Measurements from ENCODE around the gene NES. TPM values are rescaled to one million over a fixed set of nuclear protein-coding genes. Genes with fewer than 3 reads are reported as not detected.

Gene NES
- total RNA-seq, 1 experiment from 2014 or later = 356 TPM

DNA sequence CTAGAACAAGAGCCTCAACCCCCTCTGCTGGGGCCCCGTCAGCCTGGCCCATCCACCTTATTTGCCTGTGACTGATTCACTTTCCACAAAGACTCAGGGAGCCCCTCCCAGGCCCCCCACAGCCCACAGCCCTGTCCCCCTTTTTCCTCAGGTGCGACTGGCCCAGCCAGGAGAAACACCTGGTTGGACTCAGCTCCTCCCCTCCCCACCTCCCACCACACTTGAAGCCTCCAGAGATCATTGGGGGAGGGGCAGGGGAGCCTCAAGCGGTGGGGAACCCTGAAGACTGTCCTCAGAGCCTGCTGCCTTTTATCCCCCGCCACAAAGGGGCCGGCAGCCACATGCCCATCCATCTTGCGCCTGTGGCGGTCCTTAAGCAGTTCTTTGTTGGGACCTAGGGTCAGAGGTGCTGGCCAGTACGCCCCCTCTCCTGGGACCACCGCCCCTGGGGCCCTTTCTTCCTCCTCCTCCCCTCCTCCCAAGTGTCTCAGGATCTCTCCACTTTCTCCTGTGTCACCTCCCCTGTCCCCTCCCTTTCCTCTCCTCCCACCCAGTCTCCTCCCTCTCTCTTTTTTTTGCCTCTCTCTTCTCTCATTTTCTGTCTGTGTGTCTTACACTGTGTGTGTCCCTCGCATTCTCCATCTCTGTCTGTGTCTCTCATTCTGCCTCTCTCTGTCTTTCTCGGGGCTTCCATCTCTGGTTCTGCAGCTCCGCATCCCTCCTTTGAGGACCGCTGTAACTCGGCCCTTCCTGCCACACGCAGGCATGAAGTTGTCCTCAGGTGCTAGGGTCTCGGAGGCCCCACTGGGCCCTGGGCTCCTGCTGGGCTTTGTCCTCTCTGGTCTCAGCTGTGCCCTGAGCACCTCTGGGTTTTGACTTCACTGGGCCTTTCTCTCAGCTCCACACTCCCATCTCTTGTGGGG, 16.0 kb upstream of the NES start:
- peaks cover 11% of the 10 kb centered on the region; the same call in 1 of the 2 replicates for H3K27me3 ChIP-seq
- H3K9me3 ChIP-seq (replicated peaks) = no peaks in the 10 kb centered on the region
- DNase-seq = peak; percentile 25 to 29
- no peak overlapping the region for H3K4me3 ChIP-seq
- H3K27ac ChIP-seq = no peak overlapping the region
- peaks cover 40% of the 10 kb centered on the region for H3K4me1 ChIP-seq
- H3K36me3 ChIP-seq = no peaks in the 10 kb centered on the region

DNA sequence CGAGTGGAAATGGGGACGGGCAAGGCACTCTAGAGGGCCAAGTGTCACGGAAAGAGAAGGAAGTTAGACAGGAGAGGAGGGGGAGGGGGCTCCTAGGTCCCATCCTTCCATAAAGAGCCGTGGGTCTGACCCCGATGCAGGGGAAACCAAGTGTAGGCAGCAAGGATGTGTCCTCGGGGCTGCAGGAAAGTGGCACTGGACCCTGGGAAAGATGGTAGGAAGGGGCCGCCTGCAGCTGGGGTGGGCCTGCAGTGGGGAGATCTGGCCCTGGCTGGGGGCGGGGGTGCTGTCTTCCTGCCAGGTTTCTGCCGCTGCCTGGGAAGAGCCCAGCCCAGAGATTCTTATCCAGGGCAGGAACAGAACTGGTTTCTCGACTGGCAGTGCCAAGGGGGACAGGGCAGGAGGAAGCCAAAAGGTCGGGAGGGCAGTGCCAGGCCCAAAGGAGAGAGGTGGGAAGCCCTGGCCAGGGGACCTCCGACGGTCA, 15.3 kb upstream of the NES start:
- Histone ChIP-seq H3K27me3 (peaks cover 11% of the 10 kb centered on the region; the same call in 1 of the 2 replicates), H3K4me3 (no peak overlapping the region), H3K27ac (no peak overlapping the region), H3K4me1 (peaks cover 37% of the 10 kb centered on the region), H3K36me3 (no peaks in the 10 kb centered on the region), H3K9me3 (replicated peaks) (no peaks in the 10 kb centered on the region)
- DNase-seq = no peak

DNA sequence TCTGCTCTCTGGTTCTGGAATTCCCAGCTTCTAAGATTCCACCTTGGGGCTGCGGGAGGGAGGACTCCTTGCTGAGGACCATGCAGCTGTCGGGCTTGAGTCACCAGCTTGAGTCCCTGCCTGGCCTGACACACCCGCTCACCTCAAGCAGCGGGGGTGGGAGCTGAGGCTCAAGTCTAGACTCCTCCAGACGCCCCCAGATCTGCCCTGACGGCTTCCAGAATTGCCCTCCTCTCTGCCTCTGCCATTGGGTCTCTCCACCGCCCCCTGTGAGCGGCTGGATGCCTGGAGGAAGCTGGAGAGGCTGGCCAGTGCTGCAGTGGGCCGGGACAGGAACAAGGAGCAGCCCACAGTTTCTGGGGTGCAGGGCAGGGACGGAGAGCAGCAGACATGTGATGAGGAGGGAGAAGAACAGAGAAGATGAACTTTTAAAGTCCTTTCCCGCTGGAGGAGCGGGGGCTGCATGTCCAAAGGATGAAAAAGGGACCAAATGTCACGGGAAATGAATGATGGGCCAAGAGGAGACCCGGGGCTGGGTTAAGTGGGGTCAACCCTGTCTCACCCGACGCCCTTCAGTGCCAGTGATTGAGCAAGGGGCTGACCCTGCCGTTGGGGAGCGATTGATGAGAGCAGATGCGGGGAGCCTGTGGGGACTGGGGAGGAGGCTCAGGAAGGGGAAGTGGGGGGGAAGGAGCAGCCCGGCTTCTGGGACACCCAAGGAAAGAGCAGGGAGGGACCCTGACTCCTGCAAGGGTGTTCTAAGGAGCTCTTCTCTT, 14.6 kb upstream of the NES start:
- DNase-seq = peak; percentile 49 to 60
- Histone ChIP-seq H3K27ac (no peak overlapping the region), H3K36me3 (no peaks in the 10 kb centered on the region), H3K27me3 (peaks cover 11% of the 10 kb centered on the region; the same call in 1 of the 2 replicates), H3K4me1 (peaks cover 35% of the 10 kb centered on the region), H3K4me3 (no peak overlapping the region), H3K9me3 (replicated peaks) (no peaks in the 10 kb centered on the region)

DNA sequence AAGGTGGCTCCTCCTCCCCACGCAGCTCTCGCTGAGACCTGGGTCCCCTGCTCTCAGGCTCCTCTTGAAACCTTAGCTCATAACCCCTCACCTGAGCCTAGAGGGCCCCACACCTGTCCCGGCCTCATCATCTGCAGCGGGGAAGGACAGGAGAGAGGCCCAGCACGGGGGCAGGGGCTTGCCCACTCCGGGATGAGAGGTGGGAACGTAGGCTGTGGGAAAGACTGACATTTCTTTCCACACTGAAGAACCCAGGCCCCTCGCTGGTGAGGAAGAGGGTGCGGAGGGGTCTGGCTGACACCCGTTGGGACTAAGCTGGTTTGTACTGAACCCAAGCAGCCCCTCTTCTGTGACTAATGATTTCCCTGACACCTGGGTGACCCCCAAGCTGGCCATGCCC, 14.0 kb upstream of the NES start:
- Histone ChIP-seq H3K9me3 (replicated peaks) (no peaks in the 10 kb centered on the region), H3K27me3 (peaks cover 11% of the 10 kb centered on the region; the same call in 1 of the 2 replicates), H3K4me3 (no peak overlapping the region), H3K4me1 (peaks cover 35% of the 10 kb centered on the region), H3K27ac (no peak overlapping the region), H3K36me3 (no peaks in the 10 kb centered on the region)
- DNase-seq = no peak

DNA sequence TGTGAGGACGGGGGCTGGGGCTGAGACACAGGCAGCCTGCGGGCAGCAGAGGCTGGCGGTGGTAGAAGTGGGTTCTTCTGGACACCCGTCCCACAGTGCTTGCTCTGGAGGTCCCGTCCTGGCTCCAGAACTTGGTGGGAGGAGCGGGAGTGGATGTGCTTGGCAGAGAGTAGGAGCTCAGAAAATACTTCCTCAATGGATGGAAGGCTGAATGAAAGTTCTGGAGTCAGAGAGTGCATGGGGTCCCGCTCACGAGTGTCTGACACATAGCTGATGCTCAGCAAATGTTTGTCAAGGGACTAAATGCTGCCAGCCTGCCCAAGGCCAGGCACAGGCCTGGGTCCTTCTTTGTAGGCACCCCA, 13.4 kb upstream of the NES start:
- Histone ChIP-seq H3K9me3 (replicated peaks) (no peaks in the 10 kb centered on the region), H3K27me3 (peaks cover 11% of the 10 kb centered on the region; the same call in 1 of the 2 replicates), H3K27ac (no peak overlapping the region), H3K4me1 (peaks cover 35% of the 10 kb centered on the region), H3K36me3 (no peaks in the 10 kb centered on the region), H3K4me3 (no peak overlapping the region)
- DNase-seq = no peak

DNA sequence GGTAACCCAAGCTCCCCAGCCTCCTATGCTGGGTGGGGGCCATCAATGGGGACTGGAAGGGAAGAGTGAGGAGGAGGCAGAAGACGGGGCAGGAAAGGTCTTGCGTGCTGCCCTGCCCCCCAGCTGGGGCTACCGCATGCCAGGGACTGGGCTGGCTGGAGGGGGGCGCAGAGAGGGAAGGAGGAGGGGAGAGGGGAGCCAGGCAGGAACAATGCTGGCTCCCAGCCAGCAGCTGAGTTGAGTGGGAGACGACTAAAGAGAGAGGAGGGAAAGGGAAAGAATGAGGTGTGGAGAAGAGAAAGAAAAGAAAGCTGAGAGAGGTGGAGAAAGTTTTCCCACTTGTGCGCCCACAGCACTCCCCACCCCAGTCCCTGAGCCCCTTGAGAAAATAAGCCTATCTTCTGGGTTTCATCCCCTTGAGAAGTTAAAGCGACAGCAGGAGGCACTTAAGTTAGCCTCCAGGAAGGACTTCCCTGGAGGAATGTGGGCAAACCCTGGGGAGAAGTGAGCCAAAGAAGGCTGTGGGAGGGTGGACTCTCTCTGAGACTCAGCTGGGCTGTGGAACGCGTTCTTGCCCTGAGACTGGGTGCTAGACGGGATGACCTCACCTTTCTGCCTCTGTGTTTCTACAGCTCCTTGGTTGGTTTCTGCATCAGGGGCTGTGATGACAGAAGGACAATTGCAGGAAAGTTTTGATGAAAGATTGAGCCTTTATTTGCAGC, 12.9 kb upstream of the NES start:
- H3K27ac ChIP-seq = no peak overlapping the region
- peak; percentile 28 to 41 for DNase-seq
- no peaks in the 10 kb centered on the region for H3K9me3 ChIP-seq (replicated peaks)
- H3K36me3 ChIP-seq = no peaks in the 10 kb centered on the region
- peaks cover 35% of the 10 kb centered on the region for H3K4me1 ChIP-seq
- no peak overlapping the region for H3K4me3 ChIP-seq
- peaks cover 11% of the 10 kb centered on the region; the same call in 1 of the 2 replicates for H3K27me3 ChIP-seq

DNA sequence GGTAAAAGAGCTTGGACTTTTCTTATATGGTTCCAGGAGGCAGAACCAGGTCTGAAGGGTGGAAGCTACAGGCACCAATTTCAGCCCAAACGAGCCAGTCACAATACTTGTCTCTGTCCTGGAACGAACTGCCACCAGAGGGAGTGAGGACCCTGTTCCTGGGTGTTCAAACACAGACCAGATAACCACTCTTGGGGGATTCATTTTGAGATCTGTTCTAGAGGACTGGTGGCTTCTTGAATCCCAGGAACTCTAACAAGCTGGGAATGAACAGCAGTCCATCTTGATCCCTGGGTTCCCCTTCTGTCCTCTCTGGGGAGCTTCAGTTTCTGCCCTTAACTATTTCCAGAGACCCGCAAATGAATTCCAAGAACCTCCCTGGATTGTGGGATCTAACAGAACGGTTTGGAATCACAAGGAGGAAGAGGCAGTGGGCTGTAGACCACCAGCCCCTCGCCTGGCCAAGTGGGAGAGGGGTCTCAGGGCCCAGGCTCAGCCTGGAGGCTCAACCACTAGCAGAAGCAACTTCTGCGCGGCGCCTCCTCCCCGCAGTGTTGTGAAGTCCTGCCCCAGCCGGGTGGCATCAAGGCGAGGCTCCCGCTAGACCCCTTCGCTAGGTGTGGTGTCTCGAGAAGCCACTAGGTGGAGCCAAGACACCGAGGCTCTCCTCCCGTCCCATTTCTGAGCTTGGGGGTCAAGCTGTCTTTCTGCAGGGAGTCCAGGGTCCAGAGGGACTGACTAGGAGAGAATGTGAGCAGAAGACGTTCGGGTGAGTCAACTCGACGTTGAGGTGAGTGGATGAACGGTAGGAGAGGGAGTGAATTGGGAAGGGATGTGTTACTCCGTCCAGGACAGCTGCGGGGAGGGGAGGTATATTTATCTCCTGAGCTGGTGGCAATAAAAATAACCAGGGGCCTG, 12.1 kb upstream of the NES start:
- H3K9me3 ChIP-seq (replicated peaks) = no peaks in the 10 kb centered on the region
- peak overlapping the region; percentile 4; the same call in 1 of the 2 replicates for H3K4me3 ChIP-seq
- H3K4me1 ChIP-seq = peaks cover 35% of the 10 kb centered on the region
- no peak overlapping the region for H3K27ac ChIP-seq
- peaks cover 15% of the 10 kb centered on the region; the same call in 1 of the 2 replicates for H3K27me3 ChIP-seq
- H3K36me3 ChIP-seq = no peaks in the 10 kb centered on the region
- DNase-seq = peak; percentile 77 to 88

DNA sequence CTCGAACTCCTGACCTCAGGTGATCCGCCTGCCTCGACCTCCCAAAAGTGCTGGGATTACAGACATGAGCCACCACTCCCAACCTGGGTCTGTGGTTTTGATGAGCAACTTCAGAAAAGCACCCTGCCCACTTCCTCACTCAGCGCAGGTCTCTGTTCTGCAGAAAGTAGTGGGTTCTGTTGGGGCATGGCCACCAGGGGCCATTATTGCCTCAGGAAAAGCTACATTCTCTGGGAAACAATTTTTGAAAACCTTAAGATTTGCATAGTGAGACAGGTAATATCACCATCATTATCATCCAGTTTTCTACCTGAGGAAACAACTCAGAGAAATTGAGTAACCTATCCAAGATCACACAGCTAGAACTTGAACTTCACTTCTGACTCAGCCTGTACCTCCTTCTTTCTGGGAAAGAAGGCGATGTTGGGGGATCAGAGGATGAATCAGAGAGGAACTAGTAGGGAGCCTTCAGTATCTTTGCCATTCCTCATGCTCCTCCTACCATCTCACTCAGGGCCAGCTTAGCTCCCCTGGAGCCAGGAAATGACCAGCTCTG, 7.1 kb upstream of the NES start:
- H3K36me3 ChIP-seq = no peaks in the 10 kb centered on the region
- H3K4me3 ChIP-seq = no peak overlapping the region
- H3K27ac ChIP-seq = no peak overlapping the region
- DNase-seq = no peak
- H3K4me1 ChIP-seq = no peaks in the 10 kb centered on the region; the same call in 1 of the 2 replicates
- no peaks in the 10 kb centered on the region for H3K9me3 ChIP-seq (replicated peaks)
- H3K27me3 ChIP-seq = peaks cover 19% of the 10 kb centered on the region

DNA sequence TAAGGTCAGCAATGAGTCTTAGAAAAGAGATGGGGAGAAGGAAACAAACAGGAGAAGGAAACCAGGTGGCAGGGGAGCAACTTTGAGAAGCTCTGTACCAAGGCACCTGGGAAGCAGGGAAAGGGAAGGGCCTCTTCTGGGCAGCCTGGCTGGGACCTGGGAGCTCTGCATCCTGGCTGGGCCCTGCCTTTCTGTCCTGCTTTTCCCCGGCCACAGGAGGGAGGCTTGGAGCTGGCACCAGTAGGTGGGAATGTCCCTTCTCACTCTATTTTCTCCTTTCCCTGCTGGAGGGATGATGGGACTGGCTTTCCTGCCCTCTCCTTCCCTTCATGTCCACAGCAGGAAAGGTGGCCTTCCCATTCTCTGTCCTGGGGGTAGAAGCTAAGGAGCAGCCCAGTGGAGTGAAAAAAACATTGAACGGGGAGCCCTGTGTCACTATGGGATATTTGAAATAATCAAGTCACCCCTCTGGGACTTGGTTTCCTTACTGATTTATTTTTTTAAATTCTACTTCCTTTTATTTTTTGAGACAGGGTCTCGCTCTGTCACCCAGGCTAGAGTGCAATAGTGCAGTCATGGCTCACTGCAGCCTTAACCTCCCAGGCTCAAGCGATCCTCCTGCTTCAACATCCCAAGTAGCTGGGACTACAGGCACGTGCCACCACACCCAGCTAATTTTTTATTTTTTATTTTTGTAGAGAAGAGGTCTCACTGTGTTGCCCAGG, 5.1 kb upstream of the NES start:
- no peak for DNase-seq
- no peak overlapping the region for H3K27ac ChIP-seq
- H3K36me3 ChIP-seq = no peaks in the 10 kb centered on the region
- H3K9me3 ChIP-seq (replicated peaks) = no peaks in the 10 kb centered on the region
- H3K4me1 ChIP-seq = peaks cover 3% of the 10 kb centered on the region; the same call in 1 of the 2 replicates
- peaks cover 19% of the 10 kb centered on the region for H3K27me3 ChIP-seq
- H3K4me3 ChIP-seq = no peak overlapping the region

DNA sequence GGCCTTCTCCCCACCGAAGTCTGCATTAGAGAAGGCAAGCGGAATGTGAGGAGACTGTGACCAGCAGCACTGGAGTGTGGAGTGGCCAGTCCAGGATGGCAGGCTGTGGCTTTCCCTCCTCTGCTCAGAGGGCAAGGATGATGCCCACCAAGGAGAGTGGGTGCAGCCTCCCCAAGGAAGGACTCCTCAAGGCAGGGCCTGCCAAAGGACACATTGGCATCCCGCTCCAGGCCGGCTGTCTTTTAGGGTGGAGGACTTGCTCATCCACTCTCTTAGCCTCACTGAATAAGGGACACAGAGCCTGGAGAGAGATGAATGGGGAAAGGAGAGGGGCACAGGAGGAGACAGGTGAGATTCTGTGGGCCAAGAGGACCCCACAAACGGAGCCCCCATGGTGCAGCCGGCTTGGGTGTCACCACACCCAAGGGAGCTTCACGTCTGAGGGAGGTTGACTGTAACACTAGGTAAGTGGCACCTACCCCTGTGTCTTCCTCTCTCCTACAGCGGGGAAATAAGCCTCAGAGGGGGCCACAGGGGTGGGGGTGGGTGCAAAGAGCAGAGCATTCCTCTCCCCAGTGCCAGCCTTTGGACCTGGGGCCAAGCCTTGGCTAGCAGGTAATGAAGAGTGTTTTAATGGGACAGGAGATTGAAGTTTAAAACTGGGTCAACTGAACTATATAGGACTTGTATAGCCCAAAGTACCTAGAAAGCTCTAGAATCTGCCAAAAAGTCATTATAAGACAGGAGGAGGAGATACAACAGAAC, 4.2 kb upstream of the NES start:
- Histone ChIP-seq H3K4me3 (no peak overlapping the region), H3K9me3 (replicated peaks) (no peaks in the 10 kb centered on the region), H3K27me3 (peaks cover 19% of the 10 kb centered on the region), H3K27ac (no peak overlapping the region), H3K4me1 (peaks cover 3% of the 10 kb centered on the region; the same call in 1 of the 2 replicates), H3K36me3 (no peaks in the 10 kb centered on the region)
- DNase-seq = no peak

DNA sequence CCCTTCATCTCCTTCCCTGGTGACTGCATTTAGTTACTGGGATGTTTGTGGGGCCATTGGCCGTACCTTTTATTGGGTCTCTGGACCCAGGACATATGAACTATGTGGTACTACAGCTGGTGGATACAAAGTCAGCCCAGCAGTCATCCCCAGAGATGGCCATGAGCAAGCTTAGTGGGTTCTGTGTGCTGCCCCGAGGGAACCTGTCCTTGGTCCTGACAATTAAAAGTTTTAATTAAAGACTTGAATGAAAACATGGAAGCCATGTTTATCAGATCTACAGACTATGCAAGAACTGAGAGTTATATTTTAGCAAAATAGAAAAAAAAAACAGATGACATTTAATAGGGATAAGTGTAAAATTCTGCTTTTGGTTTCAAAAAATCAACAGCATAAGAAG, 2.8 kb upstream of the NES start:
- Histone ChIP-seq H3K4me1 (peaks cover 3% of the 10 kb centered on the region; the same call in 1 of the 2 replicates), H3K36me3 (peaks cover 6% of the 10 kb centered on the region), H3K27me3 (peaks cover 19% of the 10 kb centered on the region), H3K9me3 (replicated peaks) (no peaks in the 10 kb centered on the region), H3K4me3 (no peak overlapping the region), H3K27ac (no peak overlapping the region)
- DNase-seq = no peak
